ENCODE measurements around the gene MFAP3L. TPM values are rescaled to one million over a fixed set of nuclear protein-coding genes. Genes with fewer than 3 reads are reported as not detected.

Gene MFAP3L
- total RNA-seq, 1 experiment from 2014 or later, result 7.9 TPM

GRCh38 chr4:170052919-170053318 lies 26.7 kb upstream of the MFAP3L start:
- ChIA-PET POLR2A (no interaction called here), CTCF (no interaction called here)
- Histone ChIP-seq H3K9me3 (ENCODE audit: control insufficient read depth, insufficient read depth, low read depth, low read length) (no peaks in the 10 kb centered on the region), H3K27ac (ENCODE audit: low read length) (no peak overlapping the region), H3K4me1 (ENCODE audit: control insufficient read depth, insufficient read depth, low read length) (no peaks in the 10 kb centered on the region), H3K4me3 (ENCODE audit: low read depth in 2 of 2, low read length in 2 of 2) (no peak overlapping the region), H3K36me3 (ENCODE audit: control insufficient read depth, insufficient read depth, low read length) (no peaks in the 10 kb centered on the region), H3K27me3 (ENCODE audit: control insufficient read depth, insufficient read depth, low read length) (no peaks in the 10 kb centered on the region)
- DNase-seq (ENCODE audit: low read depth, low spot score), result no peak
- ATAC-seq, result no peak
- BruUV-seq (replicated peaks), result no TSS peak
- TF ChIP-seq CTCF (IDR thresholded peaks at IDR 0.05), result no peak
- TF ChIP-seq, protein P1, sequence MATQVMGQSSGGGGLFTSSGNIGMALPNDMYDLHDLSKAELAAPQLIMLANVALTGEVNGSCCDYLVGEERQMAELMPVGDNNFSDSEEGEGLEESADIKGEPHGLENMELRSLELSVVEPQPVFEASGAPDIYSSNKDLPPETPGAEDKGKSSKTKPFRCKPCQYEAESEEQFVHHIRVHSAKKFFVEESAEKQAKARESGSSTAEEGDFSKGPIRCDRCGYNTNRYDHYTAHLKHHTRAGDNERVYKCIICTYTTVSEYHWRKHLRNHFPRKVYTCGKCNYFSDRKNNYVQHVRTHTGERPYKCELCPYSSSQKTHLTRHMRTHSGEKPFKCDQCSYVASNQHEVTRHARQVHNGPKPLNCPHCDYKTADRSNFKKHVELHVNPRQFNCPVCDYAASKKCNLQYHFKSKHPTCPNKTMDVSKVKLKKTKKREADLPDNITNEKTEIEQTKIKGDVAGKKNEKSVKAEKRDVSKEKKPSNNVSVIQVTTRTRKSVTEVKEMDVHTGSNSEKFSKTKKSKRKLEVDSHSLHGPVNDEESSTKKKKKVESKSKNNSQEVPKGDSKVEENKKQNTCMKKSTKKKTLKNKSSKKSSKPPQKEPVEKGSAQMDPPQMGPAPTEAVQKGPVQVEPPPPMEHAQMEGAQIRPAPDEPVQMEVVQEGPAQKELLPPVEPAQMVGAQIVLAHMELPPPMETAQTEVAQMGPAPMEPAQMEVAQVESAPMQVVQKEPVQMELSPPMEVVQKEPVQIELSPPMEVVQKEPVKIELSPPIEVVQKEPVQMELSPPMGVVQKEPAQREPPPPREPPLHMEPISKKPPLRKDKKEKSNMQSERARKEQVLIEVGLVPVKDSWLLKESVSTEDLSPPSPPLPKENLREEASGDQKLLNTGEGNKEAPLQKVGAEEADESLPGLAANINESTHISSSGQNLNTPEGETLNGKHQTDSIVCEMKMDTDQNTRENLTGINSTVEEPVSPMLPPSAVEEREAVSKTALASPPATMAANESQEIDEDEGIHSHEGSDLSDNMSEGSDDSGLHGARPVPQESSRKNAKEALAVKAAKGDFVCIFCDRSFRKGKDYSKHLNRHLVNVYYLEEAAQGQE (IDR thresholded peaks at IDR 0.05; ENCODE audit: insufficient read depth in 1 of 2, low read depth in 2 of 2, low read length in 1 of 2), result no peak
- TF ChIP-seq POLR2AphosphoS5 (IDR thresholded peaks at IDR 0.05; ENCODE audit: low read depth, low read length), result no peak
- TF ChIP-seq SIN3A (IDR thresholded peaks at IDR 0.05; ENCODE audit: borderline replicate concordance, insufficient read depth, low read depth, low read length), result no peak
- TF ChIP-seq TCF7L2 (IDR thresholded peaks at IDR 0.05; ENCODE audit: low read depth, low read length), result no peak
- in situ Hi-C loops (cut with HindIII; ENCODE audit: low pct_unique_long_range_greater_than_20kb, low sequenced_read_pairs), result no loop called here
- intact Hi-C loops (cut with micrococcal nuclease; ENCODE audit: unreplicated experiment), result no loop called here

- ChIA-PET POLR2A (no interaction called here), CTCF (no interaction called here)
- no peaks in the 10 kb centered on the region for H3K9me3 ChIP-seq (ENCODE audit: control insufficient read depth, insufficient read depth, low read depth, low read length)
- no peak overlapping the region for H3K4me3 ChIP-seq (ENCODE audit: low read depth in 2 of 2, low read length in 2 of 2)
- no TSS peak for BruUV-seq (replicated peaks)
- no peak overlapping the region for H3K27ac ChIP-seq (ENCODE audit: low read length)
- in situ Hi-C loops (cut with HindIII; ENCODE audit: low pct_unique_long_range_greater_than_20kb, low sequenced_read_pairs) (no loop called here), intact Hi-C loops (cut with micrococcal nuclease; ENCODE audit: unreplicated experiment) (no loop called here)
- H3K36me3 ChIP-seq (ENCODE audit: control insufficient read depth, insufficient read depth, low read length), result no peaks in the 10 kb centered on the region
- no peaks in the 10 kb centered on the region for H3K27me3 ChIP-seq (ENCODE audit: control insufficient read depth, insufficient read depth, low read length)
- TF ChIP-seq TCF7L2 (IDR thresholded peaks at IDR 0.05; ENCODE audit: low read depth, low read length) (no peak), POLR2AphosphoS5 (IDR thresholded peaks at IDR 0.05; ENCODE audit: low read depth, low read length) (no peak), CTCF (IDR thresholded peaks at IDR 0.05) (no peak), SIN3A (IDR thresholded peaks at IDR 0.05; ENCODE audit: borderline replicate concordance, insufficient read depth, low read depth, low read length) (no peak)
- TF ChIP-seq, protein P1 (IDR thresholded peaks at IDR 0.05; ENCODE audit: insufficient read depth in 1 of 2, low read depth in 2 of 2, low read length in 1 of 2), result no peak
- DNase-seq (ENCODE audit: low read depth, low spot score) (no peak), ATAC-seq (no peak)
- H3K4me1 ChIP-seq (ENCODE audit: control insufficient read depth, insufficient read depth, low read length), result no peaks in the 10 kb centered on the region
Observed at GRCh38 chr4:170051402-170051801, 25.2 kb upstream of the MFAP3L start.
